Measurements from ENCODE around the gene CLC.
"Not testable (repeated sequence)": the region's sequence is repeated elsewhere in the genome, so short reads cannot be mapped to it uniquely, and the experiment has no call there.

Gene CLC

DNA sequence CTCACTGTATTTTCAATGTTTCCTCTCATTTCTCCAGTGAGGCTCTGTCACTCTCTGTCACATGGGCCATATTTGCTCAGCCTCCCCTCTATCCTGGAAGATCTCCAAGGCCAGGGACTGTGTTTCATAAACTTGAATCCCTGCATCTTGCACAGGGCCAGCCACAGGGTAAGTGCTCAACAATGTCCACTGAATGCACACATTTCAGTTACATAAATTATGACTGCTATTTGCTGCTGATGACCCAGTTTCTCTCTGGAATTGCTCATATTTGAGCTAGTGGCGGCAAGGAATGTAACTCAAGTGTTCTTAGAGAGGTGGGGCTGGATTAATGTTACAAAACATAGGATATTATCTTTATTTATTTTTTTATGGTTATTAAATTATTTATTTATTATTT lies 6.1 kb downstream of the CLC start:
- TF ChIP-seq, protein P1, sequence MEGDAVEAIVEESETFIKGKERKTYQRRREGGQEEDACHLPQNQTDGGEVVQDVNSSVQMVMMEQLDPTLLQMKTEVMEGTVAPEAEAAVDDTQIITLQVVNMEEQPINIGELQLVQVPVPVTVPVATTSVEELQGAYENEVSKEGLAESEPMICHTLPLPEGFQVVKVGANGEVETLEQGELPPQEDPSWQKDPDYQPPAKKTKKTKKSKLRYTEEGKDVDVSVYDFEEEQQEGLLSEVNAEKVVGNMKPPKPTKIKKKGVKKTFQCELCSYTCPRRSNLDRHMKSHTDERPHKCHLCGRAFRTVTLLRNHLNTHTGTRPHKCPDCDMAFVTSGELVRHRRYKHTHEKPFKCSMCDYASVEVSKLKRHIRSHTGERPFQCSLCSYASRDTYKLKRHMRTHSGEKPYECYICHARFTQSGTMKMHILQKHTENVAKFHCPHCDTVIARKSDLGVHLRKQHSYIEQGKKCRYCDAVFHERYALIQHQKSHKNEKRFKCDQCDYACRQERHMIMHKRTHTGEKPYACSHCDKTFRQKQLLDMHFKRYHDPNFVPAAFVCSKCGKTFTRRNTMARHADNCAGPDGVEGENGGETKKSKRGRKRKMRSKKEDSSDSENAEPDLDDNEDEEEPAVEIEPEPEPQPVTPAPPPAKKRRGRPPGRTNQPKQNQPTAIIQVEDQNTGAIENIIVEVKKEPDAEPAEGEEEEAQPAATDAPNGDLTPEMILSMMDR (IDR thresholded peaks at IDR 0.05; ENCODE audit: borderline replicate concordance, insufficient read depth, low read depth, low read length) = no peak
- H3K4me3 ChIP-seq (ENCODE audit: low read depth, low read length) = no peak overlapping the region

DNA sequence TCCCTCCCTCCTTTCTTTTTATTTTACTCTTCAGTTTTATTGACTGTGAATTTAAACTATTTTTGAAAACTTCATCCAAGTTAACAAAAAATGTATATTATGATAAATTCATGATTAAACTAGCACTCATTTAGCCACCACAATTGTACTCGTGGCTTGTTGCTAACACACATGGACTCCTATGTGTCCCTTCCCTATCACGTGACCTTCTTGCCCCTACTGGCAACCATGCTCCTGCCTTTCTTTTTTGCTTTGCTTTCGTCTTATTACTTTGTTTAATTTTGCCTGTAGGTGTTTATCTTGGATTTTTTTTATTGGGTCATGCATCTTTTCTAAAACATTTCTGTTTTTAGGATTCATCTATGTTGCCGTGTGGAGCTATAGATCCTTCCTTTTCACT lies 8.2 kb downstream of the CLC start:
- H3K4me3 ChIP-seq (ENCODE audit: low read depth, low read length) = no peak overlapping the region
- TF ChIP-seq, protein P1 (IDR thresholded peaks at IDR 0.05; ENCODE audit: borderline replicate concordance, insufficient read depth, low read depth, low read length) = no peak

GRCh38 chr19:39728040-39728439 lies 9.8 kb downstream of the CLC start:
- no peak overlapping the region for H3K4me3 ChIP-seq (ENCODE audit: low read depth, low read length)
- TF ChIP-seq, protein P1 (IDR thresholded peaks at IDR 0.05; ENCODE audit: borderline replicate concordance, insufficient read depth, low read depth, low read length) = no peak

DNA sequence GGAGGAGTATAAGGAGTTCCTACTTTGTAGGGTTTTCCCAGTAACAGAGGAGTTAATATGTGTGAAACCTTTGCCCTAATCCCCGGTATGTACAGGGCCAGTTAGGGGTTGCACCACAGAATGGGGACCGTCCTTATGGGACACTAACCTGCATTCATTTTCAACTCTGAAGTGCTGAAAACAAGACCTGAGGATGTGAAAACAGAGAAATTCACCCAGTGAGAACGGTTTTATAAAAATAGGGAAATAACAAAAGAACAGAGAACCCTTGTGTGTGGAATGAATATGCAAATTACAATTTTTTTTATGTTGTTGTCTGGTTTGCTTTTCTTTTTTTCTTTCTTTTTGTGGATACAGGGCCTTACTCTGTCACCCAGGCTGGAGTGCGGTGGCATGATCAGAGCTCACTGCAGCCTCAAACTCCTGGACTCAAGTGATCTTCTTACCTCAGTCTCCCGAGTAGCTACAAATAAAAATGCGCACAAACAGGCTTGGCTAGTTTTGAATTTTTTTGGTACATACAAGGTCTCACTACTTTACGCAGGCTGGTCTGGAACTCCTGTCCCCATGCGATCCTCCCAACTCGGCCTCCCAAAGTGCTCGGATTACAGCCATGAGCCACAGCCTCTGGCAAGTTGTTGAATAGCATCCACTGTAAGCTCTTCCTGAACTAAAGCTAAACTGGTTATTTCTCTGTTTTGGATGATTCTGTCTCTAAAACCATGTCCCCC lies 10.6 kb downstream of the CLC start:
- H3K4me3 ChIP-seq (ENCODE audit: low read depth, low read length) = no peak overlapping the region
- TF ChIP-seq, protein P1 (IDR thresholded peaks at IDR 0.05; ENCODE audit: borderline replicate concordance, insufficient read depth, low read depth, low read length) = no peak

GRCh38 chr19:39725995-39726394 lies 11.8 kb downstream of the CLC start:
- TF ChIP-seq, protein P1 (IDR thresholded peaks at IDR 0.05; ENCODE audit: borderline replicate concordance, insufficient read depth, low read depth, low read length) = no peak
- H3K4me3 ChIP-seq (ENCODE audit: low read depth, low read length) = no peak overlapping the region

DNA sequence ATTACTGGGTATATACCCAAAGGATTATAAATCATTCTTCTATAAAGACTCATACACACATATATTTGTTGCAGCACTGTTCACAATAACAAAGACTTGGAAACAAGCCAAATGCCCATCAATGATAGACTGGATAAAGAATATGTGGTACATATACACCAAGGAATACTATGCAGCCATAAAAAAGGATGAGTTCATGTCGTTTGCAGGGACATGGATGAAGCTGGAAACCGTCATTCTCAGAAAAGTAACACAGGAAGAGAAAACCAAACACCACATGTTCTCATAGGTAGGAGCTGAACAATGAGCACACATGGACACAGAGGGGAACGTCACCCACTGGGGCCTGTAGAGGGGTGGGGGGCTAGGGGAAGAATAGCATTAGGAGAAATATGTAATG lies 17.7 kb downstream of the CLC start:
- not testable (repeated sequence) for H3K4me3 ChIP-seq (ENCODE audit: low read depth, low read length)

DNA sequence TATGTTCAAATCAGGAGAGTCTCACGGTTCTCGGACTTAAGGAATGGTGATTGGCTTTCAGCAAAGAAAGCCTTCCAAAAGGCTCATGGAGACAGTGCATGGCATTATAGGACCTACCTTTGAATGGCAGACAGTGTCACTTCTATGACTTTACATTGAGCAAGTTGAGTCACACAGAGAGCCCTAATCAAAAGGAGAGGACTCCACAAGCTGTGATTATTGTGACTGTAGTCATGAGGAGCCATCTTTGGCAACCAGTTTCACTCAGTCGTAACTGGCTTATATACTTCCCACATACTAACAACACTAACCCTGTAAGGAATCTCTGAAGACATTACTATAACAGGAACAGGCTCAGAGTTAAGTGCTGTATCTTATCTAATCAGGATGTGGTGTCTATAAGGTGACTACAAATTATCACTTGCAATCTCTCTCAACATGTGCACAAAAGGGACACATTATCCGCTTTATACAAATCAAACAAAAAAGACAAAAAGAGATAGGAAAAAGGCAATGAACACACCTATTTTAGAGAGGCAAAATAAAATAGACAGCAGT lies 27.4 kb downstream of the CLC start:
- no peak overlapping the region for H3K4me3 ChIP-seq (ENCODE audit: low read depth, low read length)
- TF ChIP-seq, protein P1 (IDR thresholded peaks at IDR 0.05; ENCODE audit: borderline replicate concordance, insufficient read depth, low read depth, low read length) = no peak

Measured in GM12875 (cell line).